HepG2 (cell line): ENCODE data around the gene TAS2R39. TPM values are rescaled to one million over a fixed set of nuclear protein-coding genes. Genes with fewer than 3 reads are reported as not detected.

Source experiments
- ATAC-seq: fragments of 200-7000 bp; cut with Tn5 transposase; 3 replicates; pipeline ENCODE4 v1.9.1; 2020; ENCODE audit warnings: mild to moderate bottlenecking, moderate library complexity
- BruUV-seq: library from RNA; stranded (reverse); fragments of 400-500 nt; replicated peaks from 2 replicates; lab custom pipeline; 2021; lab: Mats Ljungman, UMichigan
- CTCF ChIA-PET: fragments of 300-600 bp; formaldehyde crosslinking; extraction: SDS; loops from one replicate; lab custom pipeline; 2021; ENCODE audit warnings: low total read pairs, inconsistent platforms, low intra/inter-chr PET ratio; lab: Yijun Ruan, JAX
- POLR2A ChIA-PET: fragments of 350-600 bp; sonication (Branson Sonifier 250); formaldehyde crosslinking; loops from one replicate; lab custom pipeline; 2020; ENCODE audit warnings: antibody characterized with exemption, inconsistent platforms; lab: Yijun Ruan, JAX
- DNase-seq: peaks from one replicate; pipeline ENCODE4 v3.0.0-alpha.2; 2015; ENCODE audit warnings: low spot score
- FAIRE-seq: peaks from 3 replicates; lab custom pipeline; 2011; peaks lifted over from hg19 to GRCh38; lab: Jason Lieb, UNC
- H2AFZ ChIP-seq: one replicate; pipeline ENCODE4 v1.6.1; 2011; ENCODE audit warnings: low read length, inconsistent platforms
- H3K27ac ChIP-seq: fragments of 300-600 bp; 3 replicates; pipeline ENCODE4 v1.8.0; 2011; ENCODE audit warnings: mixed run types, mild to moderate bottlenecking, mixed read lengths, low read length, inconsistent platforms; ENCODE audit not compliant: insufficient read depth; ENCODE audit errors: extremely low read length
- H3K27me3 ChIP-seq, 2 experiments: fragments of 200-600 bp in 1 of 2; 2 replicates in 1 of 2; 3 replicates in 1 of 2; pipeline versions ENCODE4 v1.6.0 to v1.8.0; 2011; ENCODE audit warnings: low read length in 2 of 2, mild to moderate bottlenecking in 2 of 2, moderate library complexity in 2 of 2, inconsistent platforms in 1 of 2; ENCODE audit not compliant: insufficient read depth in 2 of 2, control insufficient read depth in 1 of 2
- H3K36me3 ChIP-seq, 2 experiments: fragments of 200-600 bp in 1 of 2; replicated peaks in 1 of 2; 2 replicates in 1 of 2; 3 replicates in 1 of 2; pipeline versions ENCODE4 v1.5.1 to v1.8.0; 2011; ENCODE audit warnings: low read length in 2 of 2, inconsistent platforms in 1 of 2; ENCODE audit not compliant: insufficient read depth in 2 of 2, control insufficient read depth in 1 of 2
- H3K4me1 ChIP-seq: 2 replicates; pipeline ENCODE4 v1.5.1; 2012; ENCODE audit warnings: low read length, inconsistent platforms; ENCODE audit not compliant: insufficient read depth
- H3K4me2 ChIP-seq: 2 replicates; pipeline ENCODE4 v1.6.0; 2011; ENCODE audit warnings: low read depth, low read length, inconsistent platforms
- H3K4me3 ChIP-seq, 3 experiments: fragments of 200-600 bp in 1 of 3; sonication (generic), shearing (Covaris generic) in 1 of 3; replicated peaks in 1 of 3; 2 replicates each; pipeline ENCODE4 v1.5.1; 2011 to 2016; ENCODE audit warnings: low read length in 3 of 3, inconsistent platforms in 2 of 3, low read depth in 2 of 3, mild to moderate bottlenecking in 2 of 3, control low read depth in 1 of 3, mixed read lengths in 1 of 3; ENCODE audit not compliant: insufficient read depth in 1 of 3
- H3K79me2 ChIP-seq: one replicate; pipeline ENCODE4 v1.6.1; 2011; ENCODE audit warnings: low read length, inconsistent platforms; ENCODE audit not compliant: insufficient read depth
- H3K9ac ChIP-seq: 2 replicates; pipeline ENCODE4 v1.6.0; 2011; ENCODE audit warnings: mild to moderate bottlenecking, low read depth, low read length, inconsistent platforms; ENCODE audit not compliant: insufficient read depth
- H3K9me3 ChIP-seq: 2 replicates; pipeline ENCODE4 v1.5.1; 2012; ENCODE audit warnings: mild to moderate bottlenecking, low read length
- H4K20me1 ChIP-seq: 2 replicates; pipeline ENCODE4 v1.6.0; 2011; ENCODE audit warnings: inconsistent platforms, mild to moderate bottlenecking, low read length, moderate library complexity; ENCODE audit not compliant: insufficient read depth
- ATF2 ChIP-seq: sonication (generic); formaldehyde crosslinking; IDR thresholded peaks from 2 replicates; pipeline ENCODE4 v1.4.0; 2020; ENCODE audit warnings: missing genetic modification reagents
- CERS6 ChIP-seq: sonication (generic); formaldehyde crosslinking; IDR thresholded peaks from 2 replicates; pipeline ENCODE4 v1.5.0; 2020; ENCODE audit warnings: missing genetic modification reagents
- CREBL2 ChIP-seq: sonication (generic); formaldehyde crosslinking; IDR thresholded peaks from 2 replicates; pipeline ENCODE4 v1.8.1; 2023; ENCODE audit warnings: missing genetic modification reagents, mild to moderate bottlenecking, borderline replicate concordance
- DR1 ChIP-seq: sonication (generic); formaldehyde crosslinking; IDR thresholded peaks from 2 replicates; pipeline ENCODE4 v1.8.0; 2021; ENCODE audit warnings: mild to moderate bottlenecking, missing genetic modification reagents, inconsistent platforms
- DRAP1 ChIP-seq: IDR thresholded peaks from 2 replicates; pipeline ENCODE4 v1.6.1; 2016; ENCODE audit warnings: missing genetic modification reagents, missing compliant biosample characterization
- EHMT2 ChIP-seq: fragments of 200-600 bp; sonication (generic); IDR thresholded peaks from 2 replicates; pipeline ENCODE4 v1.7.0; 2017; ENCODE audit warnings: antibody characterized with exemption, low read depth, low read length, borderline replicate concordance
- ELF1 ChIP-seq: sonication (generic); formaldehyde crosslinking; IDR thresholded peaks from 2 replicates; pipeline ENCODE4 v1.4.0; 2020; ENCODE audit warnings: missing genetic modification reagents
- FLYWCH1 ChIP-seq: sonication (generic); formaldehyde crosslinking; IDR thresholded peaks from 2 replicates; pipeline ENCODE4 v1.8.1; 2023; ENCODE audit warnings: mild to moderate bottlenecking, missing genetic modification reagents
- NCOA5 ChIP-seq: sonication (generic); formaldehyde crosslinking; IDR thresholded peaks from 2 replicates; pipeline ENCODE4 v1.4.0; 2020; ENCODE audit warnings: missing genetic modification reagents
- POLR2AphosphoS5 ChIP-seq: IDR thresholded peaks from 2 replicates; pipeline ENCODE4 v1.6.1; 2012; ENCODE audit warnings: low read depth, low read length
- SMAD3 ChIP-seq: sonication (generic); formaldehyde crosslinking; IDR thresholded peaks from 2 replicates; pipeline ENCODE4 v1.4.0; 2020; ENCODE audit warnings: missing genetic modification reagents
- TRIM22 ChIP-seq: fragments of 450-650 bp; IDR thresholded peaks from 2 replicates; pipeline ENCODE4 v1.6.1; 2017
- ZBTB14 ChIP-seq: sonication (generic); formaldehyde crosslinking; IDR thresholded peaks from 2 replicates; pipeline ENCODE4 v1.4.0; 2020; ENCODE audit warnings: missing genetic modification reagents
- ZFP82 ChIP-seq: sonication (generic); formaldehyde crosslinking; IDR thresholded peaks from 2 replicates; pipeline ENCODE4 v1.5.1; 2020; ENCODE audit warnings: mild to moderate bottlenecking, missing genetic modification reagents, borderline replicate concordance
- ZNF274 ChIP-seq: sonication (generic); formaldehyde crosslinking; IDR thresholded peaks from 2 replicates; pipeline ENCODE4 v1.5.1; 2020; ENCODE audit warnings: mild to moderate bottlenecking, missing genetic modification reagents
- ZNF44 ChIP-seq: sonication (generic); formaldehyde crosslinking; IDR thresholded peaks from 2 replicates; pipeline ENCODE4 v1.5.1; 2020; ENCODE audit warnings: mild to moderate bottlenecking, missing genetic modification reagents
- WGBS: methylation state at CpG from one replicate; pipeline ENCODE4 v1.1.6; 2017; ENCODE audit warnings: low lambda C conversion rate; 5-methylcytosine and 5-hydroxymethylcytosine counted together
- in situ Hi-C: cut with HindIII; loops from 2 replicates; pipeline ENCODE4 v1.10.0; 2017; ENCODE audit warnings: low pct_unique_long_range_greater_than_20kb; ENCODE audit not compliant: extremely low pct_ligation_motif_present
- intact Hi-C: fragments of 100-400 bp; cut with micrococcal nuclease; formaldehyde crosslinking; loops from one replicate; pipeline ENCODE4 v1.10.0; 2022; ENCODE audit not compliant: unreplicated experiment
- polyA plus RNA-seq, 8 experiments: library from polyadenylated mRNA; depleted of rRNA in 3 of 8; stranded (reverse) in 7 of 8; unstranded in 1 of 8; fragments of >200 nt; fragmentation: Illumina TruSeq in 4 of 8; extraction: Trizol in 4 of 8; gene quantifications; 2 replicates each; pipeline versions ENCODE4 v1.2.1 to v1.2.3, GENCODE V29; 2011 to 2016; ENCODE audit warnings: low read depth in 4 of 8, missing spikeins in 1 of 8, mixed read lengths in 1 of 8; ENCODE audit not compliant: insufficient read depth in 1 of 8
- total RNA-seq, 5 experiments: library from RNA; depleted of rRNA; stranded (reverse); fragments of >200 nt; fragmentation: Illumina TruSeq; extraction: Trizol; gene quantifications; 2 replicates each; pipeline ENCODE4 v1.2.3, GENCODE V29; 2016; ENCODE audit warnings: low read depth in 1 of 5

The TAS2R39 gene
- total and polyA plus RNA-seq, 2 of the 13 experiments (the other 11 are each of a cell fraction or from before 2014, with no cell fraction given): not detected

GRCh38 chr7:143221737-143222136, 38.5 kb downstream of the TAS2R39 start, which contains the start of gene TAS2R40:
TSS of gene TAS2R40 (plus strand) at chr7:143222037. CDS start at chr7:143222079, 42 bp downstream.
- no peak for DNase-seq
- CTCF ChIA-PET: no interaction called here
- no peak within 1 kb of the TSS for H3K27ac ChIP-seq
- intact Hi-C loops: no loop called here
- 0 out of 5 replicates have a peak, but pooled peaks cover 0 to 6% of the 10 kb centered on the region in 2 experiments for H3K27me3 ChIP-seq
- H3K9ac ChIP-seq: no peak within 1 kb of the TSS
- ATAC-seq: no peak
- 28% methylated on average over 3 of the region's 3 CpGs for WGBS
- TF ChIP-seq DR1 (CRISPR knock-in tag): no peak
- TF ChIP-seq NCOA5 (CRISPR knock-in tag): no peak
- TF ChIP-seq FLYWCH1 (CRISPR knock-in tag): no peak
- TF ChIP-seq ZBTB14 (CRISPR knock-in tag): no peak
- TF ChIP-seq ZNF44: no peak
- TF ChIP-seq SMAD3 (CRISPR knock-in tag): no peak
- TF ChIP-seq TRIM22: no peak
- TF ChIP-seq ZNF274 (CRISPR knock-in tag): no peak
- TF ChIP-seq CREBL2 (CRISPR knock-in tag): no peak
- no peak for TF ChIP-seq ZFP82 (CRISPR knock-in tag)
- no peak for TF ChIP-seq CERS6 (CRISPR knock-in tag)
- TF ChIP-seq DRAP1 (CRISPR knock-in tag): no peak
- no peak for TF ChIP-seq POLR2AphosphoS5
- no peak for TF ChIP-seq EHMT2
- TF ChIP-seq ATF2 (CRISPR knock-in tag): no peak
- no peak for TF ChIP-seq ELF1 (CRISPR knock-in tag)
- TF ChIP-seq, all 625 proteins: peak for 0
- BruUV-seq: no TSS peak
- H4K20me1 ChIP-seq: no peaks in the 10 kb centered on the region
- H3K4me1 ChIP-seq: no peaks in the 10 kb centered on the region
- no peak within 1 kb of the TSS for H2AFZ ChIP-seq
- POLR2A ChIA-PET: no interaction called here
- H3K4me2 ChIP-seq: no peak within 1 kb of the TSS
- no peaks in the 10 kb centered on the region for H3K36me3 ChIP-seq
- in situ Hi-C loops: no loop called here
- no peak within 1 kb of the TSS for H3K4me3 ChIP-seq
- FAIRE-seq: no peak
- H3K9me3 ChIP-seq: no peaks in the 10 kb centered on the region
- no peaks in the 10 kb centered on the region for H3K79me2 ChIP-seq
